Neural crest cell (in vitro differentiated cells): ENCODE results near the gene SLC25A39. TPM values are rescaled to one million over a fixed set of nuclear protein-coding genes. Genes with fewer than 3 reads are reported as not detected.
A peak's percentile ranks its signal among the peaks of the same experiment; 100 is the strongest.

Experiments used
- DNase-seq: peaks from one replicate; pipeline ENCODE4 v3.0.0; 2021; ENCODE audit warnings: low read depth, mixed read lengths, low spot score
- H3K27ac Mint-ChIP-seq: one replicate; pipeline ENCODE4 v1.8.0; 2021; ENCODE audit warnings: mild to moderate bottlenecking, mixed read lengths; ENCODE audit not compliant: unreplicated experiment
- H3K27me3 Mint-ChIP-seq: 2 replicates; pipeline ENCODE4 v1.8.0; 2021; ENCODE audit warnings: low read depth, mild to moderate bottlenecking, mixed read lengths
- H3K36me3 Mint-ChIP-seq: 2 replicates; pipeline ENCODE4 v1.8.0; 2021; ENCODE audit warnings: low read depth, mild to moderate bottlenecking, mixed read lengths
- H3K4me1 Mint-ChIP-seq: 2 replicates; pipeline ENCODE4 v1.8.0; 2021; ENCODE audit warnings: mixed read lengths
- H3K4me3 Mint-ChIP-seq: one replicate; pipeline ENCODE4 v1.8.0; 2021; ENCODE audit warnings: mild to moderate bottlenecking, mixed read lengths
- H3K9me3 Mint-ChIP-seq: 2 replicates; pipeline ENCODE4 v1.8.0; 2021; ENCODE audit warnings: mixed read lengths
- CTCF ChIP-seq: fragments of 200-600 bp; sonication (generic); conservative IDR thresholded peaks from 2 replicates; pipeline ENCODE4 v1.5.0; 2021; ENCODE audit warnings: antibody characterized with exemption, mild to moderate bottlenecking
- total RNA-seq: library from RNA; stranded (reverse); gene quantifications from 2 replicates; pipeline ENCODE4 v1.2.1, GENCODE V29; 2021

Gene SLC25A39
- total RNA-seq, 1 donor from 2014 or later: 114 TPM

GRCh38 chr17:44355642-44356099 lies 31.0 kb upstream of the SLC25A39 start:
- no peaks in the 10 kb centered on the region for H3K9me3 Mint-ChIP-seq
- H3K27me3 Mint-ChIP-seq: peaks cover 7% of the 10 kb centered on the region
- DNase-seq: no peak
- TF ChIP-seq CTCF: no peak
- no peak overlapping the region for H3K27ac Mint-ChIP-seq
- peak overlapping the region; percentile 67 for H3K4me3 Mint-ChIP-seq
- H3K4me1 Mint-ChIP-seq: peaks cover 11% of the 10 kb centered on the region
- H3K36me3 Mint-ChIP-seq: peaks cover 3% of the 10 kb centered on the region

GRCh38 chr17:44354582-44355561 lies 30.2 kb upstream of the SLC25A39 start:
- Mint-ChIP-seq H3K36me3 (peaks cover 3% of the 10 kb centered on the region), H3K27me3 (peaks cover 8% of the 10 kb centered on the region), H3K27ac (no peak overlapping the region), H3K4me3 (peak overlapping the region; percentile 67), H3K9me3 (no peaks in the 10 kb centered on the region), H3K4me1 (peaks cover 5% of the 10 kb centered on the region)
- TF ChIP-seq CTCF: peak; percentile 68
- peak; percentile 75 for DNase-seq

GRCh38 chr17:44353672-44354331 lies 29.2 kb upstream of the SLC25A39 start:
- no peak overlapping the region for H3K4me3 Mint-ChIP-seq
- DNase-seq: no peak
- H3K27ac Mint-ChIP-seq: no peak overlapping the region
- no peak for TF ChIP-seq CTCF
- peaks cover 8% of the 10 kb centered on the region for H3K27me3 Mint-ChIP-seq
- peaks cover 3% of the 10 kb centered on the region for H3K36me3 Mint-ChIP-seq
- H3K4me1 Mint-ChIP-seq: peaks cover 5% of the 10 kb centered on the region
- H3K9me3 Mint-ChIP-seq: no peaks in the 10 kb centered on the region

- Mint-ChIP-seq H3K27me3 (peaks cover 8% of the 10 kb centered on the region), H3K27ac (no peak overlapping the region), H3K4me3 (peak overlapping the region; percentile 76), H3K4me1 (peaks cover 5% of the 10 kb centered on the region), H3K9me3 (no peaks in the 10 kb centered on the region), H3K36me3 (peaks cover 3% of the 10 kb centered on the region)
- no peak for TF ChIP-seq CTCF
- no peak for DNase-seq
Observed at GRCh38 chr17:44352828-44353671, 28.4 kb upstream of the SLC25A39 start.
